Epithelial cell of esophagus (primary cell): ENCODE results near the gene ALOX12.

Experiments
- DNase-seq: peaks from one replicate; pipeline ENCODE4 v3.0.0; 2010; ENCODE audit warnings: low read depth
- H3K4me3 ChIP-seq: 2 replicates; pipeline ENCODE4 v1.5.1; 2011; ENCODE audit warnings: mild to moderate bottlenecking, low read length, control low read depth
- CTCF ChIP-seq: IDR thresholded peaks from 2 replicates; pipeline ENCODE4 v1.5.1; 2011; ENCODE audit warnings: low read depth, mild to moderate bottlenecking, low read length, control low read depth, inconsistent platforms; ENCODE audit not compliant: insufficient read depth; ENCODE audit errors: missing control alignments

Gene ALOX12

GRCh38 chr17:6994118-6994598, 1.7 kb upstream of the ALOX12 start:
- no peak for TF ChIP-seq CTCF
- H3K4me3 ChIP-seq: no peak overlapping the region
- no peak for DNase-seq

GRCh38 chr17:6994666-6995256, 1.1 kb upstream of the ALOX12 start:
- no peak for TF ChIP-seq CTCF
- DNase-seq: peak; percentile 32
- peak overlapping the region; percentile 56 for H3K4me3 ChIP-seq

GRCh38 chr17:6996256-6997011, 585 bp downstream of the ALOX12 start:
- H3K4me3 ChIP-seq: peak overlapping the region; percentile 56
- TF ChIP-seq CTCF: no peak
- DNase-seq: no peak

GRCh38 chr17:6997171-6997570, 1.3 kb downstream of the ALOX12 start:
- TF ChIP-seq CTCF: no peak

GRCh38 chr17:6998855-6999508, 3.1 kb downstream of the ALOX12 start:
- no peak overlapping the region for H3K4me3 ChIP-seq
- no peak for TF ChIP-seq CTCF

More at GRCh38 chr17:6997171-6997570, 1.3 kb downstream of the ALOX12 start:
- DNase-seq: no peak
- no peak overlapping the region for H3K4me3 ChIP-seq

GRCh38 chr17:7001318-7001961, 5.6 kb downstream of the ALOX12 start:
- no peak overlapping the region for H3K4me3 ChIP-seq
- peak; percentile 76 for TF ChIP-seq CTCF
- DNase-seq: peak; percentile 70

More at GRCh38 chr17:6998855-6999508, 3.1 kb downstream of the ALOX12 start:
- no peak for DNase-seq
